ENCODE results near the gene CRY1.

DNA sequence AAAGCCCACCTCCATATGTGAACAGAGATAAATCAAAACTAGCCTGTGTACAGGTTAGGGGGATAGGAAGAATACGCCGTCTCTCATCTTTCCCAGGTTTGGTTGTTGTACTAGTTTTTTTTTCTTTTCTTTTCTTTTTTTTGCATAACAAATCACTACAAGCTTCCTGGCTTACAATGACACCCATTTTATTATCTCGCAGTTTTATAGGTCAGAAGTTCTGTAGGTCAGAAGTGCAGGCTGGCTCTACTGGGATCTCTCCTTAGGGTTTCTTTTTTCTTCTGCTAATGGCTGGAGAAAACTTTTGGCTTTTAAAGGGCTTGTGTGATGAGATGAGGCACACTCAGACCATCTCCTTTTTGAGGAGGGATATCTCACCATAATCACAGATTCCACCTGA is 25.7 kb upstream of the CRY1 start:
- no peak for TF ChIP-seq SIN3A (IDR thresholded peaks at IDR 0.05; ENCODE audit: borderline replicate concordance, insufficient read depth, low read length)
- no peak for TF ChIP-seq TAF1 (IDR thresholded peaks at IDR 0.05; ENCODE audit: borderline replicate concordance, insufficient read depth, low read length)
- TF ChIP-seq, protein P1, sequence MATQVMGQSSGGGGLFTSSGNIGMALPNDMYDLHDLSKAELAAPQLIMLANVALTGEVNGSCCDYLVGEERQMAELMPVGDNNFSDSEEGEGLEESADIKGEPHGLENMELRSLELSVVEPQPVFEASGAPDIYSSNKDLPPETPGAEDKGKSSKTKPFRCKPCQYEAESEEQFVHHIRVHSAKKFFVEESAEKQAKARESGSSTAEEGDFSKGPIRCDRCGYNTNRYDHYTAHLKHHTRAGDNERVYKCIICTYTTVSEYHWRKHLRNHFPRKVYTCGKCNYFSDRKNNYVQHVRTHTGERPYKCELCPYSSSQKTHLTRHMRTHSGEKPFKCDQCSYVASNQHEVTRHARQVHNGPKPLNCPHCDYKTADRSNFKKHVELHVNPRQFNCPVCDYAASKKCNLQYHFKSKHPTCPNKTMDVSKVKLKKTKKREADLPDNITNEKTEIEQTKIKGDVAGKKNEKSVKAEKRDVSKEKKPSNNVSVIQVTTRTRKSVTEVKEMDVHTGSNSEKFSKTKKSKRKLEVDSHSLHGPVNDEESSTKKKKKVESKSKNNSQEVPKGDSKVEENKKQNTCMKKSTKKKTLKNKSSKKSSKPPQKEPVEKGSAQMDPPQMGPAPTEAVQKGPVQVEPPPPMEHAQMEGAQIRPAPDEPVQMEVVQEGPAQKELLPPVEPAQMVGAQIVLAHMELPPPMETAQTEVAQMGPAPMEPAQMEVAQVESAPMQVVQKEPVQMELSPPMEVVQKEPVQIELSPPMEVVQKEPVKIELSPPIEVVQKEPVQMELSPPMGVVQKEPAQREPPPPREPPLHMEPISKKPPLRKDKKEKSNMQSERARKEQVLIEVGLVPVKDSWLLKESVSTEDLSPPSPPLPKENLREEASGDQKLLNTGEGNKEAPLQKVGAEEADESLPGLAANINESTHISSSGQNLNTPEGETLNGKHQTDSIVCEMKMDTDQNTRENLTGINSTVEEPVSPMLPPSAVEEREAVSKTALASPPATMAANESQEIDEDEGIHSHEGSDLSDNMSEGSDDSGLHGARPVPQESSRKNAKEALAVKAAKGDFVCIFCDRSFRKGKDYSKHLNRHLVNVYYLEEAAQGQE (IDR thresholded peaks at IDR 0.05; ENCODE audit: insufficient read depth in 1 of 2, low read depth in 2 of 2, low read length in 2 of 2), result no peak

Data from PFSK-1 (cell line).